ENCODE results near the gene UBAC2. TPM values are rescaled to one million over a fixed set of nuclear protein-coding genes. Genes with fewer than 3 reads are reported as not detected.

Gene UBAC2
- polyA plus RNA-seq, 3 donors: 59.6 to 113 (median 96.7) TPM

DNA sequence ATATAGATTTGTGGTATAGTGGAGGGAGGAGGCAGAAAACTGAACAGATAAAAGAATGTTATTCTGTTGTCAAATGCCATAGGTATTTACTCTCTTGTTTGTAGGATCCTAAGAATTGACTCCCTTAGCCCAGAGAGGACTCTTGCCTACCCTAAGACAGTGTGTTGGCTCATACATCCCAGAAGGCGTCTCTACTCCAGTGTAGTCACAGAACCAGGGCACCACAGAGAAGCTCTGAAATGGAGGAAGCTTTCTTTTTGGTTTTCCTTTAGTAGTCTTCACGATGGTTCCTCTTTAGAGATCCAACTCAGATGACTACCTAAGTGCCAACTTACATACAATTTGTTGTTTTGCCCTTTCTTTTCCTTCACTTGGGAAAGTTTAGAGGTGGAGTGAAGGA lies 92.5 kb downstream of the UBAC2 start:
- H4K20me1 ChIP-seq (ENCODE audit: insufficient read depth, low read length): peaks cover 21% of the 10 kb centered on the region
- H3K9me3 Mint-ChIP-seq: no peaks in the 10 kb centered on the region
- H3K27ac Mint-ChIP-seq: peak overlapping the region; percentile 79 to 92 (median 89)
- no CpG with 5 or more reads among the region's 2 CpGs for WGBS (ENCODE audit: insufficient coverage)
- H3K27me3 ChIP-seq (ENCODE audit: control insufficient read depth in 2 of 2, insufficient read depth in 2 of 2, low read length in 2 of 2): no peaks in the 10 kb centered on the region
- H3K9me3 ChIP-seq (replicated peaks in 1 of 2; ENCODE audit: control insufficient read depth in 1 of 2, insufficient read depth in 1 of 2, low read length in 2 of 2): no peaks in the 10 kb centered on the region
- H3K4me3 ChIP-seq (replicated peaks in 1 of 3; ENCODE audit: low read depth in 2 of 3, low read length in 3 of 3): peak overlapping the region in 1 of 3 experiments; percentile 7
- peak overlapping the region in 1 of 2 donors; percentile 55 for H3K4me3 Mint-ChIP-seq
- peaks cover 28 to 38% of the 10 kb centered on the region in 2 donors for H3K36me3 Mint-ChIP-seq
- no peak overlapping the region for H3K9ac ChIP-seq (ENCODE audit: insufficient read depth, low read length, poor library complexity, severe bottlenecking)
- H3K79me2 ChIP-seq (ENCODE audit: insufficient read depth, low read length): peaks cover 78% of the 10 kb centered on the region
- no peaks in the 10 kb centered on the region for H3K27me3 Mint-ChIP-seq (ENCODE audit: low read depth in 3 of 3)
- peaks cover 0 to 13% of the 10 kb centered on the region in 2 donors for H3K36me3 ChIP-seq (replicated peaks in 1 of 2; ENCODE audit: control insufficient read depth in 1 of 2, insufficient read depth in 2 of 2, low read length in 2 of 2)
- intact Hi-C loops (cut with micrococcal nuclease): no loop called here
- DNase-seq: peak; percentile 75 to 86 (median 76)
- H2AFZ ChIP-seq (ENCODE audit: insufficient read depth, low read depth, low read length, poor library complexity, severe bottlenecking): no peak overlapping the region
- H3K27ac ChIP-seq (ENCODE audit: low read depth in 1 of 2, low read length in 2 of 2): peak overlapping the region in 1 of 2 donors; percentile 75
- H3K4me2 ChIP-seq (replicated peaks; ENCODE audit: extremely low read depth, low read length, poor library complexity, severe bottlenecking): peak overlapping the region; percentile 19
- peaks cover 76% of the 10 kb centered on the region for H3K4me1 Mint-ChIP-seq
- H3K4me1 ChIP-seq (ENCODE audit: control insufficient read depth in 1 of 2, insufficient read depth in 2 of 2, low read length in 2 of 2): peaks cover 73 to 89% of the 10 kb centered on the region in 2 donors
- TF ChIP-seq CTCF (IDR thresholded peaks at IDR 0.05): no peak

DNA sequence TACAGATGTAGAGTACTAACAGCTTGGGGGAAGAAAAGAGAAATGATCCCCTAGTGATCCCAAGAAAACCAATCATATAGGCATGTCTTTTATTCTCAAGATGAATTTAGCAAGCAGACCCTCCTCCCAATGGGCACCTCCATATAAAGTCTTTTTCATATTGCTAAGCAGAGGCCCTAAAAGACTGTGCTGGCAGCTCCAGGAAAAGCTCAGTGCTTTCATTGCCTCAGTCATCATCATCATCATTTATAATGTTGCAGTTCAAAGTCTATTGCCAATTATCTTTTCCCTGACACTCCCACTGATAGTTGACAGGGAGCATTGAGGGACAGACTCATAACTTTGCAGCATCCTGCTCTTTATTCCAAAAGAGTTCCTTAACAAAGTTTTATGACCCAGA lies 93.5 kb downstream of the UBAC2 start:
- no peak overlapping the region for H3K4me2 ChIP-seq (replicated peaks; ENCODE audit: extremely low read depth, low read length, poor library complexity, severe bottlenecking)
- no peak overlapping the region for H3K9ac ChIP-seq (ENCODE audit: insufficient read depth, low read length, poor library complexity, severe bottlenecking)
- no peaks in the 10 kb centered on the region for H3K27me3 ChIP-seq (ENCODE audit: control insufficient read depth in 2 of 2, insufficient read depth in 2 of 2, low read length in 2 of 2)
- Mint-ChIP-seq H3K27me3 (ENCODE audit: low read depth in 3 of 3) (no peaks in the 10 kb centered on the region), H3K36me3 (peaks cover 28 to 35% of the 10 kb centered on the region in 2 donors), H3K4me1 (peaks cover 70% of the 10 kb centered on the region), H3K4me3 (no peak overlapping the region), H3K9me3 (no peaks in the 10 kb centered on the region), H3K27ac (peak overlapping the region in 3 of 7 donors; percentile 4 to 89 (median 88))
- DNase-seq: no peak
- H3K27ac ChIP-seq (ENCODE audit: low read depth in 1 of 2, low read length in 2 of 2): no peak overlapping the region
- H3K9me3 ChIP-seq (replicated peaks in 1 of 2; ENCODE audit: control insufficient read depth in 1 of 2, insufficient read depth in 1 of 2, low read length in 2 of 2): no peaks in the 10 kb centered on the region
- no peak overlapping the region for H3K4me3 ChIP-seq (replicated peaks in 1 of 3; ENCODE audit: low read depth in 2 of 3, low read length in 3 of 3)
- H3K79me2 ChIP-seq (ENCODE audit: insufficient read depth, low read length): peaks cover 88% of the 10 kb centered on the region
- H4K20me1 ChIP-seq (ENCODE audit: insufficient read depth, low read length): peaks cover 31% of the 10 kb centered on the region
- intact Hi-C loops (cut with micrococcal nuclease): no loop called here
- peaks cover 70 to 87% of the 10 kb centered on the region in 2 donors for H3K4me1 ChIP-seq (ENCODE audit: control insufficient read depth in 1 of 2, insufficient read depth in 2 of 2, low read length in 2 of 2)
- peaks cover 0 to 13% of the 10 kb centered on the region in 2 donors for H3K36me3 ChIP-seq (replicated peaks in 1 of 2; ENCODE audit: control insufficient read depth in 1 of 2, insufficient read depth in 2 of 2, low read length in 2 of 2)
- H2AFZ ChIP-seq (ENCODE audit: insufficient read depth, low read depth, low read length, poor library complexity, severe bottlenecking): no peak overlapping the region
- TF ChIP-seq CTCF (IDR thresholded peaks at IDR 0.05): no peak

Data from CD14-positive monocyte (primary cell).